Retinal pigment epithelial cell (primary cell): ENCODE data around the gene EYA4.

ENCODE experiments used
- DNase-seq: peaks from one replicate; pipeline ENCODE4 v3.0.0-alpha.2; 2010; ENCODE audit warnings: low read depth
- H3K4me3 ChIP-seq: 2 replicates; pipeline ENCODE4 v1.5.1; 2011; ENCODE audit warnings: mild to moderate bottlenecking, low read length, control low read depth, moderate library complexity
- CTCF ChIP-seq: conservative IDR thresholded peaks from 2 replicates; pipeline ENCODE4 v1.5.1; 2011; ENCODE audit warnings: low read depth, low read length, control low read depth, inconsistent platforms

The EYA4 gene

GRCh38 chr6:133355922-133356321, 114.8 kb downstream of the EYA4 start:
- TF ChIP-seq CTCF, result no peak
- DNase-seq, result no peak
- H3K4me3 ChIP-seq, result no peak overlapping the region

DNA sequence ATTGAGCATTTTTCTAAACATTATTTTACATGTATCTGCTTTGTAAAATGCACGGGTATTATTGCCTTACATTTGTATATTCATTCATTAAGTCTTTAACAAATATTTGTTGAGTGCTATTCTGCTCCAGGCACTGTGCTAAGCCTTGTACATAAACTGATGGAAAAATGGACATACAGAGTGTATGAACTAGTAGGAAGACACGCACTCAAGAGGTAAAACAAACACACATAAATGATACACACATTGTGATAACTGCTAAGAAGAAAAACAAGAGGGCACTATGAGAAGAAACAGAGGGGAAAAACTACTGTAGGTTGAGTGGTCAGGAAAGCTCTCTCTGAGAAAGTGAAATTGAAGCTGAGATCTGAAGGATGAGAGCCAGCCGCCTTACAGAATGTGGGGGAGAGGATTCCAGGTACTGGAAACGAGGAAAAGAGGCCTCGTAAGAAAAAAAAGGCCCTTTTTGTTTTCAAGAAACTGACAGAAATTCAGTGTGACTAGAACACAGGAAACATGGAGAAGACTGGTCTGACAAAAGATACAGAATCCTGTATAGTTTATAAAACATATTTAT, 117.5 kb downstream of the EYA4 start:
- no peak for DNase-seq
- H3K4me3 ChIP-seq, result no peak overlapping the region
- no peak for TF ChIP-seq CTCF

GRCh38 chr6:133359256-133359655, 118.1 kb downstream of the EYA4 start:
- DNase-seq, result no peak
- no peak overlapping the region for H3K4me3 ChIP-seq
- no peak for TF ChIP-seq CTCF

- TF ChIP-seq CTCF, result no peak
- H3K4me3 ChIP-seq, result no peak overlapping the region
- DNase-seq, result no peak
Measured at GRCh38 chr6:133359760-133360159, 118.6 kb downstream of the EYA4 start.

GRCh38 chr6:133360194-133360593, 119.0 kb downstream of the EYA4 start:
- no peak for TF ChIP-seq CTCF

DNA sequence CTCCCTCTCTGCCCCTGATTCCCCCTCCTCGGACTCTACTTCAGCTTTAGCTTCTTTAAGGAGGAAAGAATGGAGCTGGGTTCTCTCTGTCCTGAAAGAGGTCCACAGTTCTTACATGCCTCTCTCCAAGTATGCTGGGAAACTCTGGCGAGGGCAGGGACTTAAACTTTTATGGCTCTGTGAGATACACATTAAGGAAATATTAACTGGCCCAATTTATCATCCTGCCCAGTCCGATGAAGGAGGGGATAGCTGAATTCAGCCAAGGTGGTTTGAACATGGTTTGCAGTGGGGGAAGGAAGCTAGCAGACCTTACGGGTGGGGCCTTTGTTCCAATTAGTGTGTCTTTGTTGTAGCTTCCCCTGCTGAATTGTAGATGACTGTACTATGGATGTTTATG, 121.7 kb downstream of the EYA4 start:
- DNase-seq, result no peak
- H3K4me3 ChIP-seq, result no peak overlapping the region
- TF ChIP-seq CTCF, result no peak

More at GRCh38 chr6:133360194-133360593, 119.0 kb downstream of the EYA4 start:
- no peak overlapping the region for H3K4me3 ChIP-seq
- no peak for DNase-seq

DNA sequence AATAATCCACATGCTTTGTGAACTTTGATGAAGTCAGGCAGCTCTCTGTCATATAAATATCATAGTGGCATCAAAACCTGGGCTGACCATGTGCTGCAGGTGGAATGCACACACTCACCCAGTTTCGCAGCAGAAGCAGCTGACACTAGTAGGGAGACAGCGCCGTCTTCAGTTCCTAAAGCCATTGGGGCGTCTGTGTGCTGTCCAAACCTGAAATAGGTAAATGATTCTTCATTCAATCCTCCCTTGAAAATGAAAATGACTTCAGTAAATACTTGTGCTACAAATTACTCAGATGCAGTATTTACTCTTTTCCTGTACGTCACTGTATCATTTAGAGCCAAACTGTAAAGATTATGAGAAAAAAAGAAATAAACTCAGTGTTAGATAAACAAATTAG, 127.5 kb downstream of the EYA4 start:
- no peak for TF ChIP-seq CTCF
- DNase-seq, result no peak
- no peak overlapping the region for H3K4me3 ChIP-seq
